GM12891 (cell line): Measurements from ENCODE around the gene FRMD8.

Experiments
- POLR2A ChIP-seq: IDR thresholded peaks from 2 replicates; pipeline ENCODE4 v1.6.1; 2011; ENCODE audit warnings: low read depth, low read length, control low read depth
- POLR2AphosphoS5 ChIP-seq: IDR thresholded peaks from 2 replicates; pipeline ENCODE4 v1.6.1; 2011; ENCODE audit warnings: low read depth, low read length, control low read depth
- SPI1 ChIP-seq: IDR thresholded peaks from 2 replicates; pipeline ENCODE4 v1.6.1; 2011; ENCODE audit warnings: low read depth, low read length, control low read depth
- TAF1 ChIP-seq: IDR thresholded peaks from 2 replicates; pipeline ENCODE4 v1.6.1; 2011; ENCODE audit warnings: low read depth, low read length, control low read depth

- TF ChIP-seq POLR2AphosphoS5 (no peak), POLR2A (no peak), SPI1 (no peak), TAF1 (no peak)
Observed at GRCh38 chr11:65437436-65438227, 51.2 kb downstream of the FRMD8 start.
